ENCODE measurements around the gene ENTPD8. TPM values are rescaled to one million over a fixed set of nuclear protein-coding genes. Genes with fewer than 3 reads are reported as not detected.

ENTPD8 gene
- total and polyA plus RNA-seq, 2 of the 4 experiments (the other 2 are of a cell fraction), result 0.07 TPM; not detected in 1

GRCh38 chr9:137462986-137463930 lies 22.1 kb upstream of the ENTPD8 start:
- no peak overlapping the region for H2BK20ac ChIP-seq (ENCODE audit: low read depth, low read length)
- H3K27ac ChIP-seq (ENCODE audit: insufficient read depth, low read length), result no peak overlapping the region
- no peak overlapping the region for H3K56ac ChIP-seq (ENCODE audit: extremely low read depth, insufficient read depth, low read length)
- DNase-seq, result no peak
- H3K23ac ChIP-seq (ENCODE audit: low read depth, low read length), result no peak overlapping the region
- H3K4me2 ChIP-seq (ENCODE audit: low read depth, low read length), result no peak overlapping the region
- CTCF ChIA-PET, result no interaction called here
- in situ Hi-C loops (cut with MboI; ENCODE audit: low sequenced_read_pairs) (no loop called here), dilution Hi-C loops (cut with HindIII; ENCODE audit: low sequenced_read_pairs, unreplicated experiment) (no loop called here), intact Hi-C loops (cut with micrococcal nuclease) (no loop called here)
- no peak overlapping the region for H3K4me3 ChIP-seq (ENCODE audit: insufficient read depth, low read depth, low read length)
- H3K79me1 ChIP-seq (ENCODE audit: low read depth in 1 of 2, low read length in 2 of 2), result peaks cover 0 to 5% of the 10 kb centered on the region in 2 experiments; a peak in 2 of 4 replicates
- no TSS peak for BruUV-seq (replicated peaks)
- WGBS, 2 experiments (ENCODE audit: extremely low coverage in 2 of 2, insufficient read length in 1 of 2), result 85% methylated on average over 23 of the region's 30 CpGs; no CpG with 5 or more reads in 1 of the 2 experiments
- H3K9me3 ChIP-seq (ENCODE audit: control insufficient read depth, insufficient read depth, low read length), result no peaks in the 10 kb centered on the region
- H3K9ac ChIP-seq (ENCODE audit: low read depth, low read length), result no peak overlapping the region
- no peaks in the 10 kb centered on the region for H3K9me1 ChIP-seq (ENCODE audit: insufficient read depth, low read length)
- H3K18ac ChIP-seq (ENCODE audit: low read depth, low read length), result no peak overlapping the region
- H3K4me1 ChIP-seq (ENCODE audit: control insufficient read depth, insufficient read depth, low read length), result peaks cover 4% of the 10 kb centered on the region
- POLR2A ChIA-PET (ENCODE audit: unreplicated experiment), result no interaction called here
- no peak for ATAC-seq (ENCODE audit: low read depth)
- H4K8ac ChIP-seq (ENCODE audit: low read depth in 2 of 2, low read length in 2 of 2), result no peak overlapping the region
- H4K91ac ChIP-seq (ENCODE audit: insufficient read depth, low read depth, low read length), result no peak overlapping the region
- H2AK9ac ChIP-seq (replicated peaks; ENCODE audit: low read depth, low read length, poor library complexity), result no peak overlapping the region
- H4K5ac ChIP-seq (ENCODE audit: low read depth, low read length), result no peak overlapping the region
- no peak overlapping the region for H3K4ac ChIP-seq (ENCODE audit: low read depth, low read length)
- H2BK5ac ChIP-seq (ENCODE audit: low read depth, low read length, poor library complexity, severe bottlenecking), result no peak overlapping the region
- no peak overlapping the region for H3K14ac ChIP-seq (replicated peaks; ENCODE audit: low read depth, low read length)
- H4K20me1 ChIP-seq (ENCODE audit: insufficient read depth, low read length), result peaks cover 2% of the 10 kb centered on the region; the same call in 1 of the 2 replicates
- H3K27me3 ChIP-seq (ENCODE audit: control insufficient read depth, insufficient read depth, low read length), result peaks cover 5% of the 10 kb centered on the region; the same call in 1 of the 2 replicates
- no peak overlapping the region for H2AK5ac ChIP-seq (ENCODE audit: low read depth, low read length)
- no peak overlapping the region for H2BK15ac ChIP-seq (ENCODE audit: low read depth, low read length)
- no peak overlapping the region for H2BK120ac ChIP-seq (ENCODE audit: low read depth, low read length)
- H2AFZ ChIP-seq (replicated peaks; ENCODE audit: low read length, poor library complexity), result no peak overlapping the region
- no peaks in the 10 kb centered on the region for H3K36me3 ChIP-seq (ENCODE audit: control insufficient read depth, insufficient read depth, low read length)
- TF ChIP-seq CEBPB (IDR thresholded peaks at IDR 0.05; ENCODE audit: low read depth, low read length) (no peak), ELK1 (IDR thresholded peaks at IDR 0.05; ENCODE audit: borderline replicate concordance, low read depth, low read length) (no peak), FOS (IDR thresholded peaks at IDR 0.05; ENCODE audit: low read depth, low read length) (no peak), MAZ (IDR thresholded peaks at IDR 0.05; ENCODE audit: borderline replicate concordance, low read depth, low read length) (no peak), MXI1 (IDR thresholded peaks at IDR 0.05; ENCODE audit: borderline replicate concordance, low read depth, low read length) (no peak), MAFK (IDR thresholded peaks at IDR 0.05; ENCODE audit: low read depth, low read length) (no peak), NFE2L2 (IDR thresholded peaks at IDR 0.05; ENCODE audit: low read depth, low read length) (no peak), RCOR1 (IDR thresholded peaks at IDR 0.05; ENCODE audit: insufficient replicate concordance, low read length) (no peak), CHD1 (IDR thresholded peaks at IDR 0.05; ENCODE audit: low read depth, low read length) (no peak), BHLHE40 (IDR thresholded peaks at IDR 0.05; ENCODE audit: low read depth, low read length) (no peak), RAD21 (IDR thresholded peaks at IDR 0.05; ENCODE audit: low read length) (no peak), RFX5 (IDR thresholded peaks at IDR 0.05; ENCODE audit: low read depth, low read length) (no peak), SMC3 (IDR thresholded peaks at IDR 0.05; ENCODE audit: low read depth, low read length) (no peak), USF2 (IDR thresholded peaks at IDR 0.05; ENCODE audit: low read depth, low read length) (no peak)

Data from IMR-90 (cell line).